ENCODE data around the gene C17orf50.

Gene C17orf50

GRCh38 chr17:35775039-35775438 lies 14.4 kb downstream of the C17orf50 start:
- Histone ChIP-seq H4K20me1 (no peaks in the 10 kb centered on the region), H3K36me3 (no peaks in the 10 kb centered on the region), H3K4me1 (peaks cover 43% of the 10 kb centered on the region), H3K9ac (no peak overlapping the region), H3K27ac (peak overlapping the region; percentile 86; the same call in 1 of the 2 replicates), H3K4me2 (peak overlapping the region; percentile 85), H3K9me3 (no peaks in the 10 kb centered on the region), H3K4me3 (no peak overlapping the region), H3K27me3 (no peaks in the 10 kb centered on the region)
- no peak for TF ChIP-seq Cebpa-rat (IDR thresholded peaks at IDR 0.05)

DNA sequence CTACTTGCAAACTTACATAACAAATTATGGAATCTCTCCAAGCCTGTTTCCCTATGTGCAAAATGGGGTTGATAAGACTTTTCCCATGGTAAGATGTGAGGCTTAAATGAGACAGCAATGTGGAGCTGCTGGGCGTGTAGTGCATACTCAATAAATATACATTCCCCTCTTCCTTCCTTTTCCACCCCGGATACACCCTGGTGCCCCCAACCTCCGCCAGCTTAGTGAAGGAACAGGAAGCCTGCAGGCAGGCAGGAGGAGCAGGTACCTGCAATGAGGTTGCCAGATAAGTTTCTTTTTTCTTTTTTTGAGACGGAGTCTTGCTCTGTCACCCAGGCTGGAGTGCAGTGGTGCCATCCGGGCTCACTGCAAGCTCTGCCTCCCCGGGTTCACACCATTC lies 14.9 kb downstream of the C17orf50 start:
- TF ChIP-seq Cebpa-rat (IDR thresholded peaks at IDR 0.05), result no peak
- H3K9ac ChIP-seq, result no peak overlapping the region
- H3K27ac ChIP-seq, result no peak overlapping the region; the same call in 1 of the 2 replicates

DNA sequence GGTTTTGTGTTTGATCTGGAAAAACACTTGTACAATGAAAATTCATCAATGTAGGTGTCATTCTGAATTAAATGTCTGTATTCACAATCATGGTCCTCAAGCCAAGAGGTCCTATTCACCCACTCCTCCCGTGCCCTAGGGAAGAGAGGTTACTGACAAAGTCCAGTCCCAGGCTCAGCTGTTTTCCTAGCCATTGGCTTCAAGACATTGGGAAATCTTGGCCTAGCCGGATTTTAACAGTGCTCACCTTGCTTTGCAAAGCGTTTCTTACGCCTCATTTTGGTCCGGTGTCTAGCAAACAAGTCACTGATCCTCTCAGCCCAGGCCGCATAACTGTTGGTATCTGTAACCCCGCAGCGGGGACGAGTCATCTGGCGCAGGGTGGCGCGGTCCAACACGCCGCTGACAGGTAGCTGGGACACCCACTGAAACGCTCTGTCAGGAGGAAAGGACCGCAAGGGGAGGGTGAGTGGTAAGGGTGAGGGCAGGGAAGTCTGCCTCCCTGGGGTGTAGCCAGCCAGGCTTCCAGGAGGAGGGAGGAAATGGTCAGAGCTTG lies 18.0 kb downstream of the C17orf50 start:
- Histone ChIP-seq H3K4me2 (no peak overlapping the region), H3K27me3 (no peaks in the 10 kb centered on the region), H3K36me3 (no peaks in the 10 kb centered on the region), H3K9ac (no peak overlapping the region), H3K4me3 (no peak overlapping the region), H4K20me1 (no peaks in the 10 kb centered on the region), H3K4me1 (peaks cover 21% of the 10 kb centered on the region), H3K27ac (no peak overlapping the region), H3K9me3 (no peaks in the 10 kb centered on the region)
- no peak for TF ChIP-seq Cebpa-rat (IDR thresholded peaks at IDR 0.05)

More for the DNA sequence above, 14.9 kb downstream of the C17orf50 start:
- H3K4me1 ChIP-seq, result peaks cover 43% of the 10 kb centered on the region
- H3K4me2 ChIP-seq, result peak overlapping the region; percentile 85
- no peaks in the 10 kb centered on the region for H3K36me3 ChIP-seq
- no peaks in the 10 kb centered on the region for H4K20me1 ChIP-seq
- no peaks in the 10 kb centered on the region for H3K27me3 ChIP-seq
- H3K9me3 ChIP-seq, result no peaks in the 10 kb centered on the region
- H3K4me3 ChIP-seq, result no peak overlapping the region

DNA sequence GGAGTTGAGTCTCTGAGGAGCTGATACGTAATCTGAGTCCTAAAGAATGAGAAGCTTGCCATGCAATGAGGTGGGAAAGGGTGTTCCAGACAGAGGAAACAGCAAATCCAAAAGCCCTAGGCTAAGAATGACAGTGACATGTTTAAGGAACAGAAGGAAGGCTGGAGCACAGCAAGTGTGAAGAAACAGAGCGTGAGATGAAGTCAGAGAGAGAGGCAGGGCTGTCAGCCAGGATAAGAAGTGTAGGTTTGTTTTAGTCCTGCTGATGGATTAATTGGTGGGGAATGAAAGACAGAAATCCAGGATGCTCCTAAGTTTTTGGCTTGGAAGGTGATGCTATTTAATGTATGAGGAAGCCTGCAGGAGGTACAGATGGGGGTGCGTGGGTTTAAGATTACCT lies 20.3 kb downstream of the C17orf50 start:
- H3K36me3 ChIP-seq, result no peaks in the 10 kb centered on the region
- no peaks in the 10 kb centered on the region for H4K20me1 ChIP-seq
- no peak overlapping the region for H3K4me3 ChIP-seq
- H3K27me3 ChIP-seq, result no peaks in the 10 kb centered on the region
- H3K4me1 ChIP-seq, result no peaks in the 10 kb centered on the region
- no peak overlapping the region for H3K4me2 ChIP-seq
- no peak for TF ChIP-seq Cebpa-rat (IDR thresholded peaks at IDR 0.05)
- H3K9me3 ChIP-seq, result no peaks in the 10 kb centered on the region
- H3K9ac ChIP-seq, result no peak overlapping the region
- no peak overlapping the region for H3K27ac ChIP-seq

- H3K27me3 ChIP-seq, result no peaks in the 10 kb centered on the region
- no peak overlapping the region for H3K9ac ChIP-seq
- no peaks in the 10 kb centered on the region for H3K36me3 ChIP-seq
- no peak for TF ChIP-seq Cebpa-rat (IDR thresholded peaks at IDR 0.05)
- H3K4me1 ChIP-seq, result no peaks in the 10 kb centered on the region
- H3K27ac ChIP-seq, result no peak overlapping the region
- H3K9me3 ChIP-seq, result no peaks in the 10 kb centered on the region
- no peaks in the 10 kb centered on the region for H4K20me1 ChIP-seq
- no peak overlapping the region for H3K4me3 ChIP-seq
- no peak overlapping the region for H3K4me2 ChIP-seq
Measured at GRCh38 chr17:35784895-35785294, 24.2 kb downstream of the C17orf50 start.

GRCh38 chr17:35786941-35787432 lies 26.3 kb downstream of the C17orf50 start:
- H3K4me3 ChIP-seq, result no peak overlapping the region
- no peak overlapping the region for H3K9ac ChIP-seq
- no peak overlapping the region for H3K27ac ChIP-seq
- no peaks in the 10 kb centered on the region for H4K20me1 ChIP-seq
- no peaks in the 10 kb centered on the region for H3K36me3 ChIP-seq
- no peaks in the 10 kb centered on the region for H3K9me3 ChIP-seq
- no peak overlapping the region for H3K4me2 ChIP-seq
- H3K4me1 ChIP-seq, result no peaks in the 10 kb centered on the region
- no peaks in the 10 kb centered on the region for H3K27me3 ChIP-seq
- no peak for TF ChIP-seq Cebpa-rat (IDR thresholded peaks at IDR 0.05)

DNA sequence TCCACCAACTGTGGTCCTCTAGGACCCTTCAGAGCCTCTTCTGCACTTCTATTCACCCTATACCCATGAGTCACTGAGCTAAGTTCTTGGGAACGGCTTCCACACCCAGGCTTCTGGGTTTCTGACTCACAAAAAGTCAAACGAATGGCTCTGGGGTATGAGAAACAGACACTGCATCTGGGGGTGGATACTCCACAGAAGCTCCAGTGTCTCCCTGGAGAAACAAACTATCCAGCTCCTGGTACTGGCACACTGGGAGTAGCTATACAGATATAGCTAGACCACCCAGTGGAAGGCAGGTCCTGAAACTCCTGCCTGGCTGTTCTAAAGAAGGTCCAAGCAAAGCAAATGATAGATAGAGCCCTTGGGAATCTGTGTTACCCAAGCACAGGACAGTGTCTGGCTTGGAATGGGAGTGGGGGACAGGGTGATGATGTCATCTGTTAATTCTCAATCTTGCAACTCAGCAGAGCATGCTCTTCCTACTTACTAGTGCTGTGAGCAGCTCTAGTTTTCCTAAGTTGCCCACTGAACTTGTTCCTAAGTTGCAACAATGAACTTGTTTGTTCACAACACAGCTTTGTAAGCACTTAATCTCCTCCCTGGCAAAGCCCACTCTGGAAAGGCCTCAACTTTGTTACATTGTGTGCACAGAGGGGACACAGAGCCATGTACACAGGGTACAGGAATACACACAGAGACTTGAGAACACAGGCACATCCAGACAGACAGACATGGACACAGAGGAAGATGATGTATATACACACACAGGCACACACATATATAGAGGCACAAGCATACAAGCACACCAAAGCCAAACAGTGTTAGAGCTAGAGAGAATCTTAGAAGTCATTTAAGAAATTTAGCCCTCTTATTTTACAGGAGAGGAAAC lies 28.0 kb downstream of the C17orf50 start:
- Histone ChIP-seq H3K36me3 (no peaks in the 10 kb centered on the region), H3K9ac (no peak overlapping the region), H3K27me3 (peaks cover 8% of the 10 kb centered on the region), H4K20me1 (no peaks in the 10 kb centered on the region), H3K4me2 (no peak overlapping the region), H3K4me3 (no peak overlapping the region), H3K9me3 (no peaks in the 10 kb centered on the region), H3K27ac (no peak overlapping the region), H3K4me1 (no peaks in the 10 kb centered on the region)
- TF ChIP-seq Cebpa-rat (IDR thresholded peaks at IDR 0.05), result no peak

- peaks cover 11% of the 10 kb centered on the region for H3K4me1 ChIP-seq
- H3K27ac ChIP-seq, result no peak overlapping the region
- no peak for TF ChIP-seq Cebpa-rat (IDR thresholded peaks at IDR 0.05)
Measured at GRCh38 chr17:35790841-35791240, 30.2 kb downstream of the C17orf50 start.

DNA sequence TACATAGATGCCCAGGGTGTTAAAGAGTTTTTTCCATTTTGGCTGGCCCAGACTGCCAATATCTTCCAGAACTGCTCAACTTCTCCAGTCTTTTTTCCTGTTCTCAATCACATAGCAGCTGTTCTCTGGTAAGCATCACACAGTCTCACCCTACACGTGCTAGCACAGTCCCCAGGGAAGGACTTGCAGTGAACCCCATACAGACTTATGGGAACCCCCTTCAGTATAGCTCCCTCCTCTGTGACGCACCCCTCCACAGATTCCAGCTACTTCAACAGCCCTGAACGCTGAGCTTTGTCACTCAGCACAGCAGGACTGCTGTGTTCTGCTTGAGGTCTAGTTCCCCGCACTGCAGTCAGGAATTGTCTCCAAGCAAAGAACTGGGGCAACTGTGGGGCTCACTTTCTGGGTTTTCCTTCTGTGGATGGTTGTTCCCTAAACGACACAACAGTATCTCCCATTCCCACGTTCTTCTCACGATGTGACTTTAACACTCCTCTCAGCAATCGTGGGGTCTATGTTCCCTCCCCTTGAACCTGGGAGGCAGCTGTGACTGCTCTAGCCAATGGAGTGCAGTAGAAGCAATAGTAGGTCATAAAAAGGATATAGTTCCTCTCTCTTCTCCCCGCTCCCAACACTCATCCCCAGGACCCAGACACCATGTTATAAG lies 31.1 kb downstream of the C17orf50 start:
- Histone ChIP-seq H3K9ac (no peak overlapping the region), H3K36me3 (no peaks in the 10 kb centered on the region), H4K20me1 (0 out of 2 replicates have a peak, but pooled peaks cover 10% of the 10 kb centered on the region), H3K4me2 (no peak overlapping the region), H3K9me3 (no peaks in the 10 kb centered on the region), H3K27me3 (peaks cover 39% of the 10 kb centered on the region), H3K4me3 (no peak overlapping the region), H3K4me1 (peaks cover 13% of the 10 kb centered on the region), H3K27ac (no peak overlapping the region)
- TF ChIP-seq Cebpa-rat (IDR thresholded peaks at IDR 0.05), result no peak

More at GRCh38 chr17:35790841-35791240, 30.2 kb downstream of the C17orf50 start:
- 0 out of 2 replicates have a peak, but pooled peaks cover 10% of the 10 kb centered on the region for H4K20me1 ChIP-seq
- no peak overlapping the region for H3K4me3 ChIP-seq
- peaks cover 29% of the 10 kb centered on the region for H3K27me3 ChIP-seq
- H3K9ac ChIP-seq, result no peak overlapping the region
- H3K36me3 ChIP-seq, result no peaks in the 10 kb centered on the region
- no peaks in the 10 kb centered on the region for H3K9me3 ChIP-seq
- no peak overlapping the region for H3K4me2 ChIP-seq

Data from BLaER1 (cell line).